Activated CD4-positive, alpha-beta T cell treated with anti-CD3 and anti-CD28 coated beads, Interleukin-2, amount 50 U/mL, for 48 hours (primary cell): ENCODE results near the gene TMEM19.
A peak's percentile ranks its signal among the peaks of the same experiment; 100 is the strongest.

ENCODE experiments used
- DNase-seq, 2 experiments: peaks; one replicate each; pipeline ENCODE4 v3.0.0-alpha.2; 2020

TMEM19 gene

DNA sequence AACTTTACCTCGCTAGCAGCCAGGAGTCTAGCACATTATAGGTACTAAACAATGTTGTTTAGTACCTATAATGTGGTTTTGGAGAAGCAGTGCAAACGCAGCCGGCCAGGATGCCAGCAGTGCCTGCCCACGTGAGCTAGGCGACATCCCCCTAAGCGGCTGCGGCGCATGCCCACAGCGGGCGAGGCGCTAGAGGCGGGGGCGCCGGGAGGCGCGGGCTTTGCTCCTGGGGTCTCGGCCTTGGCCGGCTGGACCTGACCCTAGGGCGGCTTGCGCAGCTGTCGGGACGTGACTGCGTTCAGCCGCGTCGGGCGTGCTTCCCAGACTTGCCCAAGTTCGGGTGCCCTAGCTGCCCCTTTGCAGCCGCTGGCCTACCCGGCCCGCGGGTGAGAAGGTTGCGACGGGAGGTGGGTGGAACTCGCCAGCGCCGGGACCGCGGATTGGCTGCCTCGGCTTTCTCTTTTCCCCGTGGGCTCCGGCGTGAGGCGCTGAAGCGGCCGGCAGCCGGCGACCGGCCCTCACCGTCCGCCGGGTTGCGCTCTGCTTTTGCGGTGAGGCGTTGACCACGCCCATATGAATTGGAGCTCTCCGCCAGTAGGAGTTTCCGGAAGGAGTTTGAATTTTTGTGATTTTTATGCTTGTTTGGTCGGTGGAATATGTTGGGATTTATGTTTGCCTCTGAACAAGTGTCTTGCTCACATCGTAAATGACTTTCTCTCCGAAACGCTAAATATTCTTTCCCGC lies at the start of gene TMEM19:
Gene TMEM19 (plus strand): TSS at position 169 of the 744 bp plus-strand sequence. CDS start 599 bp downstream, outside the sequence.
- DNase-seq, result peak; percentile 78 to 84

DNA sequence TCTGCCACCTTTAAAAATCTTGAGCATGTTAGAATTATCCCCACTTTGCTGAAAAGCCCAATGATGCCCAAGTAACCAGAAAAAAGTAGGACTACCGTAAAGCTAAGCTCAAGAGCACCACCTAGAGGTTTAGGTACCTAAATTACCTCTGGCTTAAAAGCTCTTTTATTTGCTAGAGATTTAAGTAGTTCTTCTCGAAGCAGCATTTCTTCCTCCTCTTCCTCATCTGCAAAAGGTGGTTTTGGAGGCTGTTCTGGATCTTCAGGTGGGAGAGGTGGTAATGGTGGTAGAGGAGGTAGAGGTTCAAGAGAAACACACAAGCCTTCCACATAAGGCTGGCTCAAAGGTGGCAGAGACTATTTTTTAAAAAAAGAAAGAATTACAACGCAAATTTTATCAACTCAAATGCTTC lies 49.2 kb upstream of the TMEM19 start:
- DNase-seq, result no peak

DNA sequence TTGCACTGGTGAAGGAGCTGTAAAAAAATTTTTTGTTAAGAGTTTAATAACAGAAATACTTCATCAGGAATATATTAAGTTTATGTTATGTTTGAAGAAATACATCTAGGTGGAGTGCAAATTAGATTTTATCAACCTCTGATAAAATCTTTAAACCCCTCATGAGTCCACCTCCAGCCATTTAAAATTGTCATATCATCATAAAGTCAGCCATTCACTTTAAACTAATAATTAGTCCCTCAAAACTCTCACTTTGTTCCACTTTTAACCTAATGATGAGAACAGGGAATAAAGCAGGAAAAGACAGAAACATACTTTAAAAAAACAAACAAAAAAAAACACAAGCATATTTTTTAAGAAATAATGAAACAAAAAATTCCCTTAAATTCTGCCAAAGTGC lies 47.4 kb upstream of the TMEM19 start:
- DNase-seq, result no peak

DNA sequence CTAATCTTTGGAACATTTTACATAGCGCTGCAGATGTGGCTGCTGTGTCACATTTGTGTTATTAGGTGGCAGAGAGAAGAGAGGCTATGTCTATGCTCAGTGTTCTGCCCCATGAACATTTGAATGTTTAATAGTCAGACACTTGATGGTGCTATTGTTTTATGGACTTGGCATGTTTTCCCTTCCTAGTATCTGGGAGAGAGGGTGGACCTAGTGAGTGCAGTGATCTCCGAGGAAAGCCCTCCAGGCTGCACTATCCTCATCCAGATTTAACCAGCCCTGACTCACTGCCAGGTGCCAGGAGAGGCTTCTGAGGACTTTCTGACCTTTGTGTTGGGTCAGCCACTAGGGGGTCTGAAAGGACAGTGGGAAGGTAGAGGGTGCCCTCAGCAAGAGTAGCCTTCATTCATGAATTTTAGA lies 46.5 kb upstream of the TMEM19 start:
- DNase-seq, result peak in 1 of 2 experiments; percentile 12

DNA sequence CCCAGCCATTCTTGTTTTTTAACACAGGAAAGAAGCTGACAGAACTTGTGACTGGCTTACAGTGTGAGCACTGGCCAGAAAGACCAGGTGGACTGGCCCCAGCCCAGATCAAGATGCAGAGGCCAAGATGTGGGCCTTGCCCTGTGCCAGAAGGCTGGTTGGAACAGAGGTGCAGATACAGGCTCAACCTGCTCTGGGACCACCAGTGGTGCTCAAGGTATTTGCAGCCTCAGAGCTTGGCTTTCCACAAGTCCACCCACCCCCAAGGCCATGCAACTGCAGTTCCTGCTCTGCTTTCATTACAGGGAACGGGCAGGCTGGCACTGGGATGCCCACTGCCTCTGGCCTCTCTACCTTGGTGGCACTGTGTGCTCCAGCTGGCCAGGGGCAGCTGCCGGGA lies 45.6 kb upstream of the TMEM19 start:
- no peak for DNase-seq

DNA sequence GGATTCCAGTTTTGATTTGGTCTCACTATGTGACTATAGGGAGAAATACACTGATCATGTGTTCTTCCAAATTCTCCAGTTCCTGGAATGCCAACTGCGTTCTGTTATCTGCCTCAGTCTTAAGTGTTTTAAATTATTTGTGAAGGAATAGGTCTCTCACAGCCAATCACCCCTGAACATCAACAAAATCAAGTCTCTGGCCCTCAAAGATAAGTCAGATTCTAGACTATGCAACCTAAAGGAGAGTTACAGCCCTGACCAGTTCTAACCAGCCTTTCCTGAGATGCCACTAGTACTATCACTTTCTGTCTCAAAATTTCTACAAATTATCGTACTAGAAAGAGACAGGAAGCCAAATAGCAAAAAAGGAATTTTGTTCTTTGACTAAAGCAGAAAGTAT lies 44.5 kb upstream of the TMEM19 start:
- DNase-seq, result no peak

DNA sequence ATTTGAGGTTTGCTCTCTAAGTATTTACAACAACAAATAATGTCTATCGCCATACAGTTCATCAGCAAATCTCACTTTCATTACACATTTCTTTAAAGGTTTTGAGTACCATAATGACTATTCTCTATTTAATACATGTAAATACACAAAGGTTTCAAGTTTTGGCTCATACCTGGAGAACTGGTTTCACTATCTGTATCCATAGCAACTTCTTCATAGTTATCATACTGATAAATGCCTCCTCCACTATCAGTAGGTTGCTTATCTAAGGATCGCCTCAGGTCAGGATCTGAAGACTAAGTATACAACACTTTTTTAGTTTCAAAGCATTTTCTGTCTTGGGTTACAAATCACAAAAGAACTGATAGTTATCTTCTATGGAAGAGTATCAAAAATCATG lies 43.6 kb upstream of the TMEM19 start:
- DNase-seq, result no peak

DNA sequence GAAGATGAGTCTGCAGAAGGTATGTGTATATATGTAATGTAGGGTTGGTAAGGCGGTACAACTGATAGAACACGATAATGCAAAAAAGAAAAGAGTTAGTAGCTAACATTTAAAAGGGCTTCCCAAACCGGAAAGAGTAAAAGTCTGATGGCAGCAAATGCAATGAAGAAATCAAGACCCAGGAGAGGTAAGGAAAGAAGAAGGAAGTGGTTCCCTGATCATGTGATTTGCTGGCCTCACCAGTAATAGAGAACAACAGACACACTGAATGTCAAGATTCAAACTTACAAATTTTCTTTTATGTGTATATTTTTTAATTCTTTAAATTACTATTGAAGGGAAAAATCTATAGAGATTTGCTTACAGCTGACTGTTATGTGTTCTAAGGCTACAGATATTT lies 40.6 kb upstream of the TMEM19 start:
- no peak for DNase-seq

DNA sequence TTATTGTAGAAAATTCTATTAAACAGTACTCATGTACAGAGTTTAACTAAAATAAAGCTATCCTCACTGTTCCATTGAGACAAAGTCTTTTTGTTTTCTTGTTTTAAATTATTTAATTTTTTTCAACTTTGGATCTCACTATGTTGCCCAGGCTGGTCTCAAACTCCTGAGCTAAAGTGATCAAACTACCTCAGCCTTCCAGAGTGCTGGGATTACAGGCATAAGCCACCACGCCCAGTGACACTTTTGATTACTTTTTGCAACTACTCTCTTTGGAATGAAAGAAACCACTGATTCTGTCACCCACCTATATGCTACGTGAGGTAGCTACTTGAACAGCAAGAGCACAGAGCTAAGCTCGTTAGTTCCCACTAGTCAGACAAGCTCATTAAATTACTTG lies 39.4 kb upstream of the TMEM19 start:
- no peak for DNase-seq

DNA sequence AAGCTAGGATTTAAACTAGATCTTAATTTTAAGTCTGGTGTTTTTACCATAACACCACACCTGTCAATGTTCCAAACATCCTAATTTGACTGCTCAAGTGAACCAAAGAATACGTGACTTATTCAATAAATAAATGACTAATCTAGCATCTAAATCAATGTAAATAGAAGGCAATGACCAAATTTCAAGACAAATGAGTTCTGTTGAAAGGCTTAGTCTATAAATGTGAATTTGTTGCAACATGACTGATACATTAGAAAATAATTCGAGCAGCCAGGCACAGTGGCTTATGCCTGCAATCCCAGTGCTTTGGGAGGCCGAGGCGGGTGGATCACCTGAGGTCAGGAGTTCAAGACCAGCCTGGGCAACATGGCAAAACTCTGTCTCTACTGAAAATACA lies 37.3 kb upstream of the TMEM19 start:
- no peak for DNase-seq

DNA sequence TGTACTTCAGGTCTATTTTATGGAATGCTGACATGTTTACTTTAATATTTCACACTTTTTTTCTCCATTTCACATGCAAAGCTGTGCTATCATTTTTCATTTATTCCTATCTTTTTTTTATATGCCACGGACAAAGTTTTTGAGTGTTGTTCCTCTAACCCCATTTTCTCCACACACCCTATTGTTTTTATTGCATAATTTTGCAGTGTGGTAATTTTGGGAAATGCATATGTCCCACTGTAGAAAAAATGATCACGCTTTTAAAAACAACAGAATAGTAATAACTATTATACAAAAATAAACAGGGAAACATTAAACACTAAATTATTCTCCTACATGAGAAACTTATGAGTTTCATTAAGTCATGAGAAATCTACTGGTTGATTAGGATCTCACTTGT lies 36.5 kb upstream of the TMEM19 start:
- no peak for DNase-seq

DNA sequence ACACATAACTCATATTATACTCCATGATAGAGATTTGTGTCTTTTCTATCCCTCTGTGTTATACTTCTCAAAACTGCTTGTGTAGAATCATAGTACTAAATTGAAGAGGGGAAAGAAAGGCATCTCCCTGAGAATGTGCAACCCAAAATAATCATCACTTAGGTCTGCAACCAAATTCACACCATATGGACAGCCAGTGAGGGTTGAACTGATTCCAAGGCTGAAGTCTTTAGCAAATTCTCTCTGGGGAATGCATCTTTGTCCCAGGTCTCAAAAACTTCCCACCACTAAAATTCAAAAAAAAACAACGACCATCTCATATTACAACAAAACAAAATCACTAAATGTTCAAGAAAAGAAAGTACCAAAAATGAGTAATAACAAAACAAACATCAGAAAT lies 33.2 kb upstream of the TMEM19 start:
- DNase-seq, result no peak

DNA sequence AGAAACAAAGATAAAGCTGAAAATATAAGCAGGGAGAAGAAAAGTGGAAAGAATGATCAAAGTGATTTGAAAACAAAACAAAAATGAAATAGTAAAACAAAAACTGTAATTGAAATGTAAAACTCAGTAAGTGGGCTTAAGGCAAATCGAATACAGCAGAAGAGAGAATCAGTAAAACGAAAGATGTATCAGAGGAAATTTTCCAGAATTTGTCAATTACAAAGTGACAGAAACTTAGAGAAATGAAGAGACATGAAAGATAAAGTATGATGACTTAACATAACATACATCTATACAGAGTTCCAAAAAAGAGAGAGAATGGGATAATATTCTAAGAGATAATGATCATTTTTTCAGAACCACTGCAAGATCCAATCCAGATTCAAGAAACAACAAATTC lies 32.7 kb upstream of the TMEM19 start:
- DNase-seq, result no peak

DNA sequence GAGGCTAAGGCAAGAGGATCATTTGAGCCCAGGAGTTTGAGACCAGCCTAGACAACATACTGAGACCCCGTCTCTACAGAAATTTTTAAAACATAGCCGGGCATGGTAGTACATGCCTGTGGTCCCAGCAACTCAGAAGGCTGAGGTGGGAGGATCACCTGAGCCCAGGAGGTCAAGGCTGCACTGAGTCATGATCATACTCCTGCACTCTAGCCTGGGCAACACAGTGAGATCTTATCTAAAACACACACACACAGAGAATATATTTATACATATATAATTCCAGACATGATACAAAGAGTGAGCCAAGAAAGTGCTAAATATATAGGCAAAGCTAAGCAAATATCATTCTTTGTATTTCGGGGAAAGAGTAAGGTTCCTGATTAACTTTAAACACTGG lies 31.7 kb upstream of the TMEM19 start:
- DNase-seq, result no peak

DNA sequence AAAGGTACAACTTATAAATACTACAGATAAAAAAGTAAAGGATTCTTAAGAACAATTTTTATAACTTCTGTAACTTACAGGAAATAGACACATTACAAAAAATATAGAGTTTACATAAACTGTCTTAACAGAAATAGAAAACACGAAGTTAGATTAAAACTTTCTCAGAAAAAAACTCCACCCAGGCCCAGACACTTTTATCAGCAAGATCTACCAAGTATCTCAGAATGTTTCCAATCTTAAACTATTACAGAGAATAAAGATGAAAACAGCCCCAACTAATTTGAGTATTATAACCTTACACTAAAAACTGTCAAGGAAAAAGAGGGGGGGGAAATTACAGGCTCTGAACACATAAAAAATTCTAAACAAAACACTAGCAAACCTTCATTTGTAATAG lies 30.4 kb upstream of the TMEM19 start:
- no peak for DNase-seq

DNA sequence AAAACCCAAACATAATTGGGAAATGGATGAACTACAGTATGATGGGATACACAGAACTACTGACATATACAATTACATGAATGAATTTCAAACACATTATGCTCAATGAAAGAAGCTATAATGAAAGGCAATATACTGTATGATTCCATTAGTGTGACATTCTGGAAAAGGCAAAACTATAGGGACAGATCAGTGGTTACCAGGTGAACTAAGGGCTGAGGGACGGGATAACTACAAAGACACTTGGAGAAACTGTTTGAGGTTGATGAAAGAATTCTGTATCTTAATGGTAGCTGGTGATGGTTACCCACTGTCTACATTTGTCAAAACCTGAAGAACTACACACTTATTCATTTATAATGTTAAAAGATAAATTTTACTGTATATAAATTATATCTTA lies 30.0 kb upstream of the TMEM19 start:
- no peak for DNase-seq

DNA sequence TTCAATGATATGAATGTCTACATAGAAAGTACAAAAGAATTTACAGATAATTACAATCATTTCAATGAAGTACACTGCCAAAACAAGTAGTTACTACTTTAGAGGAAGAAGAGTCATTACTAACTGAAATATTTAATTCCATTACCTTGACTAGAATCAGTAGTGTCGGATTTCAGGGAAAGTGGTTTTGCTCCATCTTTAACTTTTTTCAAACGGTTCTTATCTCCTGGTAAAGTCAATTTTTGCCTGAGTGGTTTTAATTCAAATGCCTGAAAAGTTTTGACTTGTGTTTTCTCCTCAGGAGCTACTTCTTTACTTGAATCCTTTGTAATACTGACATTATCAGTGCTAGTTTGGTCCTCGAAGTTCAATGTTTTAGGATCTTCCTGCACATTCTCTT lies 29.1 kb upstream of the TMEM19 start:
- DNase-seq, result no peak

DNA sequence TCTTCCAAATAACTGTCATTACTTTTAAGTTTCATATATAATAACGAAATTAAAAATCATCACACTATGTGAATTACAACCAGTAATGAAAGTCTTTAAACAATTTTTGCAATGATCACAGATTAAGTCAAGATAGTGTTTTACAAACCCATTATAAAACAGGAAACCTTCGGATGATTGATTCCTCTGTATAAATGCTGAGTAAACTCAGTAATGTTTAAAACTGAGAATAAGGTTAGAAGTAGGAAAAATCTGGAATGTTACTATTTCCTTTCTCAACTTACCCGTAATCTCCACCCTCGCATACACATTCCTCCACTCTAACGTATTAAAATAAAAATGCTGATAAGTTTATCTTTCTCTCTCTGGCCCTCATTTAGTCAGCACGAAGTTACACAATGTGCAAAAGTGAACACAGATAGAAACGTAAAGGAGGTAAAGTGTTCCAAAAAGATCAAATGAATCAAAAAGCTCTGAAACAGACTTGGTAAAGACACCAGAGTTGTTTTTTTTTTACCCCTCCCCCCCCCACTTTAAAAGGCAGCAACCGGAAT lies 23.8 kb upstream of the TMEM19 start:
- no peak for DNase-seq

DNA sequence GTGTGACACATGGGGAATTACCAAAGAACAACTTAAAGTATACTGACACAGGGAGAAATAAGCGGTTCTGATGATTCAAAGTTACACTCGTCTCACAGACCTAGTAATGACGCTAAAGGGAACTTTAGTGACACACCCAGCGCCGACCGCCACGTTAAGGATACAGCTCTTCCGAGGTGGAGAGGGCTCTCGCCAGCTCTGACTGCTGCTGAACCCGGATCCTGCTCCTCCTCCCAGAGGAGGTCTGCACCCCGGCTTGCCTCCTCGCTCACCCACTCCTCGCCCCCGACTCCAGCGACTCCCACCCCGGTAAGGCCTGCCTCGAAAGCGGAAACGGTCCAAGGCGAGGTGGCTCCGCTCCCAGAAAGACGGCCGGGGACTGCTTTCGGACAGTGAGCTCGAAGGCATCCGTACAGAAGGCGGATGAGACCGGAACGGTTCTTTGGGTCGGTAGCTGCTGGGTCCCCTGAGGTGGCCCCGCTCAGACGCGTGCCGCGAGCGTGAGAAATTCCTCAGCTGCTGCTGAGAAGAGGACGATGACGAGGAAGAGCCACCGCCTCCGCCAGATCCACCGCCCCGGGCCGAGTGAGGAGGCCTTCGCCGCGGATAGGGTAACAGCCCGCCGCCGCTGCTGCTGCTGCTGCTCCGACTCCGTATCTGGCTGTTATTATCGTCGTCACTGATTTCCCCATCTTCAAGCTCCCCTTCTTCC lies 22.9 kb upstream of the TMEM19 start:
- peak; percentile 72 to 80 for DNase-seq

DNA sequence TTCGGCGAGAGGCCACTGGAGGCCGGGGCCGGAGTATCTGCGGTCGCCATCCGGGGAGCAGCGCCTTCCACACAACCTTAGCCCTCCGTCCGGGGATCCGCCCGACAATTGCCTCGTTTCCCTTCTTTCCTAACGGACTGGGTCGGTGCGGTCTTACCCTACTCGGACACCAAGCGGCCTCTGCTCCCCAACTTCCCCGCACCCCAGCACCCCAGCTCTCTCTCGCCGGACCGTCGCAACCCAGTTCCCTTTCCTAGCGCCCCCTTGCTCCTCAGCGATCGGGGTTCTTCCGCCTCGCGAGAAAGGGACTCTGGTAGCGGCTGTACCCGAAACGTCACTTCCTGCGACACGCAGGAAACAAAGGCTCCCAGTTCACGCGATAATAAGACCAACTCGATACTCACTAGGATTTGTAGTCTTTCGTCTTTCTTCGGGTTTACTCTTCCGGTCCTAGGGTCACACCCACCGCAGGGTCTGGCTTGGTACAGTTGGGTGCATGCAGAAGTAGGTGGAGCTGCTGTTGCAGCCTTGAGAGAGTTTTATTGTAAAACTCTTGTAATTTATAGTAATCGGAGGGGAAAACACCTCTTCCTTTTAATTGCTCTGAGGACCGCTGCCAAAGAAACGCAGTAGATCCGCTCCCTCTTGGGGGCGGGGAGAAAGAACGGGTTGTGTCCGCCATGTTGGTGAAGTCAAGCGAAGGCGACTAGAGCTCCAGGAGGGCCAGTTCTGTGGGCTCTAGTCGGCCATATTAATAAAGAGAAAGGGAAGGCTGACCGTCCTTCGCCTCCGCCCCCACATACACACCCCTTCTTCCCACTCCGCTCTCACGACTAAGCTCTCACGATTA lies 22.1 kb upstream of the TMEM19 start, which contains the start of the genes THAP2 and ZFC3H1:
Gene THAP2 (plus strand): TSS at position 741 of the 850 bp plus-strand sequence. CDS start 209 bp downstream, outside the sequence.
Gene ZFC3H1 (minus strand): TSS at position 288 of the 850 bp plus-strand sequence. CDS start 238 bp downstream, at position 50.
- DNase-seq, result peak; percentile 80 to 87

DNA sequence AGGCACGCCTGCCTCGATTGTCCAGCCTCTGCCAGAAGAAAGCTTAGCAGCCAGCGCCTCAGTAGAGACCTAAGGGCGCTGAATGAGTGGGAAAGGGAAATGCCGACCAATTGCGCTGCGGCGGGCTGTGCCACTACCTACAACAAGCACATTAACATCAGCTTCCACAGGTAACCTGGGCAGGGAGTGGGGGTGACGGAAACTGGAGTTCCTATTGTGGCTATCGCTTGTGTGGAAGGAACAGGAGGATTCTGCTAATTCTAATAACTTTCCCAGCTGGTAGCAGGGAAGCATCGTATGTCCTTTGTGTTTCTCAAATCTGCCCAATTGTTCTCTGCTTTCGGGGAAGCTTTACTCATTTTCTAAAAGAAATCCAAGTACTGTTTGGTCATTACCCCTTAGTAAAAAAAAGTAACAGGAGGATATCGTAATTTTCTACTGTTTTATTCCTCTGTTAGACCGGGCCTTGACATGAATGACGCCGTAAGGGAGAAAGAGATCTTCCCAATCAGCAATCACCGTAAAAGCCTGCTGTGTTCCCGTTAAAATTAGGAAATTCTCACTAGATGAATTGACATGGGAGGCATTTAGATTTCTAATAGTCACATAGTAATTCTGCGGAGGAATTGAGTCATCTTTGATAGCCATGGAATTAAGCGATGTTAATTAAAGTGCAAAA lies 21.3 kb upstream of the TMEM19 start:
- no peak for DNase-seq

DNA sequence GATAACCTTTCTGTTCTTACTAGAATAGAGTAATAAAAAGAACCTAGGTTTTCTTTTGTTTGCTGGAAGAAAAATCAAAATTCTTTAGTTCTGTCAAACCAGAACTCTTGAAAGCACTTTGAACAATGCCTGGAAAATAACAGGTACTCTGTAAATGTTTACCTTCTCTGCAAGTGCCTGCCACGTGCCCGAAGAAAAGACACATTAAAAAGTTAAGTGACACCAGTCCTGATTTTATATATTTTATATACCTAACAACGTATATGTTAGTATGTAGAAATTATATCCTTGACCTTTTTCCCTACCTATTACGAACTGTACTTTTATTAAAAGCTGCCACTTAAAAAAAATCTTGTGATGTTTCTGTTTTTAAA lies 20.8 kb upstream of the TMEM19 start:
- no peak for DNase-seq
